ENCODE measurements around the gene KLHL1.

GRCh38 chr13:69721631-69722030 is 386.6 kb downstream of the KLHL1 start:
- TF ChIP-seq CTCF (IDR thresholded peaks at IDR 0.05) (no peak), POLR2A (IDR thresholded peaks at IDR 0.05) (no peak)

Data from adrenal gland (tissue), 5 donors.